ENCODE data around the gene ABHD14A. TPM values are rescaled to one million over a fixed set of nuclear protein-coding genes. Genes with fewer than 3 reads are reported as not detected.

Gene ABHD14A
- total and polyA plus RNA-seq, 2 of the 13 experiments (the other 11 are each of a cell fraction or from before 2014, with no cell fraction given): 29.5 to 46.9 TPM

GRCh38 chr3:51941798-51942602 is 32.9 kb upstream of the ABHD14A start, which contains the start of the genes PARP3 and RRP9 (continued):
- TF ChIP-seq ARID4A (CRISPR knock-in tag; IDR thresholded peaks at IDR 0.05; ENCODE audit: borderline replicate concordance) (peak; percentile 96), ZNF772 (CRISPR knock-in tag; IDR thresholded peaks at IDR 0.05) (peak; percentile 95), NPAS2 (CRISPR knock-in tag; IDR thresholded peaks at IDR 0.05; ENCODE audit: borderline replicate concordance) (no peak), KMT2A (CRISPR knock-in tag; IDR thresholded peaks at IDR 0.05) (peak; percentile 84), ZIK1 (CRISPR knock-in tag; IDR thresholded peaks at IDR 0.05; ENCODE audit: borderline replicate concordance, low read depth) (0 out of 2 replicates have a peak, but pooled peaks have one; percentile 59), NAIF1 (CRISPR knock-in tag; IDR thresholded peaks at IDR 0.05; ENCODE audit: borderline replicate concordance) (peak; percentile 61; the same call in 1 of the 2 replicates), IKZF5 (CRISPR knock-in tag; IDR thresholded peaks at IDR 0.05) (peak; percentile 92), ATAD3A (CRISPR knock-in tag; IDR thresholded peaks at IDR 0.05) (peak; percentile 85; the same call in 1 of the 2 replicates), ZNF704 (CRISPR knock-in tag; IDR thresholded peaks at IDR 0.05; ENCODE audit: borderline replicate concordance) (no peak; the same call in 1 of the 2 replicates), ZNF749 (CRISPR knock-in tag; IDR thresholded peaks at IDR 0.05; ENCODE audit: borderline replicate concordance) (no peak), NFE2L2 (IDR thresholded peaks at IDR 0.05; ENCODE audit: low read length) (no peak), ZNF382 (CRISPR knock-in tag; IDR thresholded peaks at IDR 0.05; ENCODE audit: borderline replicate concordance) (no peak), MED8 (CRISPR knock-in tag; IDR thresholded peaks at IDR 0.05; ENCODE audit: insufficient replicate concordance) (peak; percentile 65), ZNF790 (CRISPR knock-in tag; IDR thresholded peaks at IDR 0.05; ENCODE audit: borderline replicate concordance) (0 out of 2 replicates have a peak, but pooled peaks have one; percentile 51), ZKSCAN5 (CRISPR knock-in tag; IDR thresholded peaks at IDR 0.05) (no peak), ZBTB20 (CRISPR knock-in tag; IDR thresholded peaks at IDR 0.05; ENCODE audit: borderline replicate concordance, low read depth) (peak; percentile 74; the same call in 1 of the 2 replicates), ZNF615 (CRISPR knock-in tag; IDR thresholded peaks at IDR 0.05; ENCODE audit: borderline replicate concordance) (no peak; the same call in 1 of the 2 replicates), ZNF788 (CRISPR knock-in tag; IDR thresholded peaks at IDR 0.05; ENCODE audit: borderline replicate concordance) (peak; percentile 79; the same call in 1 of the 2 replicates), TGIF2 (CRISPR knock-in tag; IDR thresholded peaks at IDR 0.05) (peak; percentile 92), MAF1 (CRISPR knock-in tag; IDR thresholded peaks at IDR 0.05; ENCODE audit: borderline replicate concordance) (peak; percentile 20; the same call in 1 of the 2 replicates)
- TF ChIP-seq, protein P1, sequence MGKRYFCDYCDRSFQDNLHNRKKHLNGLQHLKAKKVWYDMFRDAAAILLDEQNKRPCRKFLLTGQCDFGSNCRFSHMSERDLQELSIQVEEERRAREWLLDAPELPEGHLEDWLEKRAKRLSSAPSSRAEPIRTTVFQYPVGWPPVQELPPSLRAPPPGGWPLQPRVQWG (CRISPR knock-in tag; IDR thresholded peaks at IDR 0.05; ENCODE audit: borderline replicate concordance, low read depth): no peak

All from HepG2 (cell line).